HepG2 (cell line): ENCODE data around the gene NFATC1.

Source experiments
- NFRKB ChIP-seq: fragments of 450-650 bp; IDR thresholded peaks from 2 replicates; pipeline ENCODE4 v1.6.1; 2017
- PRPF4 ChIP-seq: fragments of 200-400 bp; formaldehyde crosslinking; IDR thresholded peaks from 2 replicates; pipeline ENCODE4 v1.6.1; 2016; ENCODE audit warnings: low read length, low read depth; ENCODE audit not compliant: poor library complexity, severe bottlenecking
- RAD21 ChIP-seq: fragments of 450-650 bp; formaldehyde crosslinking; IDR thresholded peaks from 2 replicates; pipeline ENCODE4 v1.5.0; 2020; ENCODE audit warnings: mild to moderate bottlenecking
- SMARCE1 ChIP-seq: fragments of 450-650 bp; IDR thresholded peaks from 2 replicates; pipeline ENCODE4 v1.6.1; 2017; ENCODE audit warnings: borderline replicate concordance
- ZIK1 ChIP-seq: sonication (generic); formaldehyde crosslinking; IDR thresholded peaks from 2 replicates; pipeline ENCODE4 v1.5.0; 2020; ENCODE audit warnings: mild to moderate bottlenecking, low read depth, missing genetic modification reagents, borderline replicate concordance
- ZNF143 ChIP-seq: sonication (generic); formaldehyde crosslinking; IDR thresholded peaks from 2 replicates; pipeline ENCODE4 v1.4.0; 2020; ENCODE audit warnings: missing genetic modification reagents
- ZNF766 ChIP-seq: sonication (generic); formaldehyde crosslinking; IDR thresholded peaks from 2 replicates; pipeline ENCODE4 v1.5.0; 2020; ENCODE audit warnings: missing genetic modification reagents, borderline replicate concordance
- TF ChIP-seq, protein P1 (sequence below), 2 experiments: sonication (generic) in 1 of 2; formaldehyde crosslinking in 1 of 2; IDR thresholded peaks; 2 replicates each; pipeline versions ENCODE4 v1.4.0 to v1.6.1; 2018 to 2020; ENCODE audit warnings: missing genetic modification reagents in 2 of 2, borderline replicate concordance in 1 of 2, low read depth in 1 of 2, mild to moderate bottlenecking in 1 of 2, missing biosample characterization in 1 of 2
- TF ChIP-seq, protein P2 (sequence below): sonication (generic); formaldehyde crosslinking; IDR thresholded peaks from 2 replicates; pipeline ENCODE4 v1.4.0; 2020; ENCODE audit warnings: low read depth, missing genetic modification reagents
- TF ChIP-seq, protein P3 (sequence below): IDR thresholded peaks from 2 replicates; pipeline ENCODE4 v1.6.1; 2016
- TF ChIP-seq, protein P4 (sequence below): sonication (generic); formaldehyde crosslinking; IDR thresholded peaks from 2 replicates; pipeline ENCODE4 v1.4.0; 2020; ENCODE audit warnings: missing genetic modification reagents

DNA sequence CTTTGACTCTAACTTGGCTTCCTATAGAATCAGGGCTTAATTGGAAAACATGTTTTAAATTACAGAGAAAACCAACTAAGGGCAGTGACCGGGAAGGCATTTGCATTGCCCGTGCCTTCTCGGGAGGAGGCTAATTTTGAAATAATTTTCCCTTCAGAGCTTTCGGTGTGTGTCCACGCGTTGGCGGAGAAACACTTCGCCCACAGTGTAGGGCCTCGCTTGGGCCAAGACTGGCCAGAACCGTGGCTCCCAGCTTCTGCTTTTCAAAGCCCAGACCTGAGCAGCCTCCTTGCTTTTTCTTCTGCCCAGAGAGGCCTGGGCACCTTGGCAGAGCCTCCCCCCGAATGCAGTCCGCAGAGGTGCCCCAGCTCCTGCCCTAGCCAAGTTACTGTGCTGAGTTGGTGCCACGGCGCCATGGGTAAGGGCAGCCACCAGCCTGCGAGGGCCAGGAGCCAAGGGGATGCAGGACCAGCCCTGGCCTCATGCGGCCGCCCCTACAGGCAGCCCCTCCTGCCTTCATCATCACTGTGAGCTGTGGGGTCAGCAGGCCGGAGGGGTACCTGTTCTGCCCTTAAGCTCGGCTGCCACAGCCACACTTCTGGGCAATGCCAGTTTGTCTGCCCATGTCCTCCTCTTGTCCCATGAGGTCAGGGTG is 57.4 kb downstream of the NFATC1 start:
- TF ChIP-seq, protein P1, sequence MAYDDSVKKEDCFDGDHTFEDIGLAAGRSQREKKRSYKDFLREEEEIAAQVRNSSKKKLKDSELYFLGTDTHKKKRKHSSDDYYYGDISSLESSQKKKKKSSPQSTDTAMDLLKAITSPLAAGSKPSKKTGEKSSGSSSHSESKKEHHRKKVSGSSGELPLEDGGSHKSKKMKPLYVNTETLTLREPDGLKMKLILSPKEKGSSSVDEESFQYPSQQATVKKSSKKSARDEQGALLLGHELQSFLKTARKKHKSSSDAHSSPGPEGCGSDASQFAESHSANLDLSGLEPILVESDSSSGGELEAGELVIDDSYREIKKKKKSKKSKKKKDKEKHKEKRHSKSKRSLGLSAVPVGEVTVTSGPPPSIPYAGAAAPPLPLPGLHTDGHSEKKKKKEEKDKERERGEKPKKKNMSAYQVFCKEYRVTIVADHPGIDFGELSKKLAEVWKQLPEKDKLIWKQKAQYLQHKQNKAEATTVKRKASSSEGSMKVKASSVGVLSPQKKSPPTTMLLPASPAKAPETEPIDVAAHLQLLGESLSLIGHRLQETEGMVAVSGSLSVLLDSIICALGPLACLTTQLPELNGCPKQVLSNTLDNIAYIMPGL (CRISPR knock-in tag; IDR thresholded peaks at IDR 0.05; ENCODE audit: borderline replicate concordance in 1 of 2, low read depth in 1 of 2) = no peak
- TF ChIP-seq RAD21 (CRISPR knock-in tag) (no peak), ZNF766 (CRISPR knock-in tag) (no peak), NFRKB (no peak), PRPF4 (no peak), ZNF143 (CRISPR knock-in tag) (no peak), ZIK1 (CRISPR knock-in tag) (no peak), SMARCE1 (no peak)
- TF ChIP-seq, protein P2, sequence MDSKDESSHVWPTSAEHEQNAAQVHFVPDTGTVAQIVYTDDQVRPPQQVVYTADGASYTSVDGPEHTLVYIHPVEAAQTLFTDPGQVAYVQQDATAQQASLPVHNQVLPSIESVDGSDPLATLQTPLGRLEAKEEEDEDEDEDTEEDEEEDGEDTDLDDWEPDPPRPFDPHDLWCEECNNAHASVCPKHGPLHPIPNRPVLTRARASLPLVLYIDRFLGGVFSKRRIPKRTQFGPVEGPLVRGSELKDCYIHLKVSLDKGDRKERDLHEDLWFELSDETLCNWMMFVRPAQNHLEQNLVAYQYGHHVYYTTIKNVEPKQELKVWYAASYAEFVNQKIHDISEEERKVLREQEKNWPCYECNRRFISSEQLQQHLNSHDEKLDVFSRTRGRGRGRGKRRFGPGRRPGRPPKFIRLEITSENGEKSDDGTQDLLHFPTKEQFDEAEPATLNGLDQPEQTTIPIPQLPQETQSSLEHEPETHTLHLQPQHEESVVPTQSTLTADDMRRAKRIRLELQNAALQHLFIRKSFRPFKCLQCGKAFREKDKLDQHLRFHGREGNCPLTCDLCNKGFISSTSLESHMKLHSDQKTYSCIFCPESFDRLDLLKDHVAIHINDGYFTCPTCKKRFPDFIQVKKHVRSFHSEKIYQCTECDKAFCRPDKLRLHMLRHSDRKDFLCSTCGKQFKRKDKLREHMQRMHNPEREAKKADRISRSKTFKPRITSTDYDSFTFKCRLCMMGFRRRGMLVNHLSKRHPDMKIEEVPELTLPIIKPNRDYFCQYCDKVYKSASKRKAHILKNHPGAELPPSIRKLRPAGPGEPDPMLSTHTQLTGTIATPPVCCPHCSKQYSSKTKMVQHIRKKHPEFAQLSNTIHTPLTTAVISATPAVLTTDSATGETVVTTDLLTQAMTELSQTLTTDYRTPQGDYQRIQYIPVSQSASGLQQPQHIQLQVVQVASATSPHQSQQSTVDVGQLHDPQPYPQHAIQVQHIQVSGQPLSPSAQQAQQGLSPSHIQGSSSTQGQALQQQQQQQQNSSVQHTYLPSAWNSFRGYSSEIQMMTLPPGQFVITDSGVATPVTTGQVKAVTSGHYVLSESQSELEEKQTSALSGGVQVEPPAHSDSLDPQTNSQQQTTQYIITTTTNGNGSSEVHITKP (CRISPR knock-in tag) = no peak
- TF ChIP-seq, protein P3, sequence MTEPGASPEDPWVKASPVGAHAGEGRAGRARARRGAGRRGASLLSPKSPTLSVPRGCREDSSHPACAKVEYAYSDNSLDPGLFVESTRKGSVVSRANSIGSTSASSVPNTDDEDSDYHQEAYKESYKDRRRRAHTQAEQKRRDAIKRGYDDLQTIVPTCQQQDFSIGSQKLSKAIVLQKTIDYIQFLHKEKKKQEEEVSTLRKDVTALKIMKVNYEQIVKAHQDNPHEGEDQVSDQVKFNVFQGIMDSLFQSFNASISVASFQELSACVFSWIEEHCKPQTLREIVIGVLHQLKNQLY = no peak
- TF ChIP-seq, protein P4, sequence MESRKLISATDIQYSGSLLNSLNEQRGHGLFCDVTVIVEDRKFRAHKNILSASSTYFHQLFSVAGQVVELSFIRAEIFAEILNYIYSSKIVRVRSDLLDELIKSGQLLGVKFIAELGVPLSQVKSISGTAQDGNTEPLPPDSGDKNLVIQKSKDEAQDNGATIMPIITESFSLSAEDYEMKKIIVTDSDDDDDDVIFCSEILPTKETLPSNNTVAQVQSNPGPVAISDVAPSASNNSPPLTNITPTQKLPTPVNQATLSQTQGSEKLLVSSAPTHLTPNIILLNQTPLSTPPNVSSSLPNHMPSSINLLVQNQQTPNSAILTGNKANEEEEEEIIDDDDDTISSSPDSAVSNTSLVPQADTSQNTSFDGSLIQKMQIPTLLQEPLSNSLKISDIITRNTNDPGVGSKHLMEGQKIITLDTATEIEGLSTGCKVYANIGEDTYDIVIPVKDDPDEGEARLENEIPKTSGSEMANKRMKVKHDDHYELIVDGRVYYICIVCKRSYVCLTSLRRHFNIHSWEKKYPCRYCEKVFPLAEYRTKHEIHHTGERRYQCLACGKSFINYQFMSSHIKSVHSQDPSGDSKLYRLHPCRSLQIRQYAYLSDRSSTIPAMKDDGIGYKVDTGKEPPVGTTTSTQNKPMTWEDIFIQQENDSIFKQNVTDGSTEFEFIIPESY = no peak
